HepG2 (cell line): Measurements from ENCODE around the gene AQP7. TPM values are rescaled to one million over a fixed set of nuclear protein-coding genes. Genes with fewer than 3 reads are reported as not detected.

Experiments used
- ATAC-seq: fragments of 200-7000 bp; cut with Tn5 transposase; 3 replicates; pipeline ENCODE4 v1.9.1; 2020; ENCODE audit warnings: mild to moderate bottlenecking, moderate library complexity
- BruUV-seq: library from RNA; stranded (reverse); fragments of 400-500 nt; replicated peaks from 2 replicates; lab custom pipeline; 2021; lab: Mats Ljungman, UMichigan
- CTCF ChIA-PET: fragments of 300-600 bp; formaldehyde crosslinking; extraction: SDS; loops from one replicate; lab custom pipeline; 2021; ENCODE audit warnings: low total read pairs, inconsistent platforms, low intra/inter-chr PET ratio; lab: Yijun Ruan, JAX
- POLR2A ChIA-PET: fragments of 350-600 bp; sonication (Branson Sonifier 250); formaldehyde crosslinking; loops from one replicate; lab custom pipeline; 2020; ENCODE audit warnings: antibody characterized with exemption, inconsistent platforms; lab: Yijun Ruan, JAX
- DNase-seq: peaks from one replicate; pipeline ENCODE4 v3.0.0-alpha.2; 2015; ENCODE audit warnings: low spot score
- FAIRE-seq: peaks from 3 replicates; lab custom pipeline; 2011; peaks lifted over from hg19 to GRCh38; lab: Jason Lieb, UNC
- H2AFZ ChIP-seq: one replicate; pipeline ENCODE4 v1.6.1; 2011; ENCODE audit warnings: low read length, inconsistent platforms
- H3K27ac ChIP-seq: fragments of 300-600 bp; 3 replicates; pipeline ENCODE4 v1.8.0; 2011; ENCODE audit warnings: mixed run types, mild to moderate bottlenecking, mixed read lengths, low read length, inconsistent platforms; ENCODE audit not compliant: insufficient read depth; ENCODE audit errors: extremely low read length
- H3K27me3 ChIP-seq, 2 experiments: fragments of 200-600 bp in 1 of 2; 2 replicates in 1 of 2; 3 replicates in 1 of 2; pipeline versions ENCODE4 v1.6.0 to v1.8.0; 2011; ENCODE audit warnings: low read length in 2 of 2, mild to moderate bottlenecking in 2 of 2, moderate library complexity in 2 of 2, inconsistent platforms in 1 of 2; ENCODE audit not compliant: insufficient read depth in 2 of 2, control insufficient read depth in 1 of 2
- H3K36me3 ChIP-seq, 2 experiments: fragments of 200-600 bp in 1 of 2; replicated peaks in 1 of 2; 2 replicates in 1 of 2; 3 replicates in 1 of 2; pipeline versions ENCODE4 v1.5.1 to v1.8.0; 2011; ENCODE audit warnings: low read length in 2 of 2, inconsistent platforms in 1 of 2; ENCODE audit not compliant: insufficient read depth in 2 of 2, control insufficient read depth in 1 of 2
- H3K4me1 ChIP-seq: 2 replicates; pipeline ENCODE4 v1.5.1; 2012; ENCODE audit warnings: low read length, inconsistent platforms; ENCODE audit not compliant: insufficient read depth
- H3K4me2 ChIP-seq: 2 replicates; pipeline ENCODE4 v1.6.0; 2011; ENCODE audit warnings: low read depth, low read length, inconsistent platforms
- H3K4me3 ChIP-seq, 3 experiments: fragments of 200-600 bp in 1 of 3; sonication (generic), shearing (Covaris generic) in 1 of 3; replicated peaks in 1 of 3; 2 replicates each; pipeline ENCODE4 v1.5.1; 2011 to 2016; ENCODE audit warnings: low read length in 3 of 3, inconsistent platforms in 2 of 3, low read depth in 2 of 3, mild to moderate bottlenecking in 2 of 3, control low read depth in 1 of 3, mixed read lengths in 1 of 3; ENCODE audit not compliant: insufficient read depth in 1 of 3
- H3K79me2 ChIP-seq: one replicate; pipeline ENCODE4 v1.6.1; 2011; ENCODE audit warnings: low read length, inconsistent platforms; ENCODE audit not compliant: insufficient read depth
- H3K9ac ChIP-seq: 2 replicates; pipeline ENCODE4 v1.6.0; 2011; ENCODE audit warnings: mild to moderate bottlenecking, low read depth, low read length, inconsistent platforms; ENCODE audit not compliant: insufficient read depth
- H3K9me3 ChIP-seq: 2 replicates; pipeline ENCODE4 v1.5.1; 2012; ENCODE audit warnings: mild to moderate bottlenecking, low read length
- H4K20me1 ChIP-seq: 2 replicates; pipeline ENCODE4 v1.6.0; 2011; ENCODE audit warnings: inconsistent platforms, mild to moderate bottlenecking, low read length, moderate library complexity; ENCODE audit not compliant: insufficient read depth
- CEBPB ChIP-seq: IDR thresholded peaks from 2 replicates; pipeline ENCODE4 v1.6.1; 2011; ENCODE audit warnings: low read depth, low read length, improper control_type of control experiment, borderline replicate concordance
- CEBPG ChIP-seq: IDR thresholded peaks from 2 replicates; pipeline ENCODE4 v1.6.1; 2016
- MED13 ChIP-seq: sonication (generic); formaldehyde crosslinking; IDR thresholded peaks from 2 replicates; pipeline ENCODE4 v1.5.0; 2020; ENCODE audit warnings: missing genetic modification reagents
- ZNF382 ChIP-seq: sonication (generic); formaldehyde crosslinking; IDR thresholded peaks from 2 replicates; pipeline ENCODE4 v1.5.0; 2020; ENCODE audit warnings: missing genetic modification reagents, mild to moderate bottlenecking, borderline replicate concordance
- ZNF577 ChIP-seq: sonication (generic); formaldehyde crosslinking; IDR thresholded peaks from 2 replicates; pipeline ENCODE4 v1.4.0; 2020; ENCODE audit warnings: mild to moderate bottlenecking, low read depth, missing genetic modification reagents, borderline replicate concordance
- ZNF629 ChIP-seq: sonication (generic); formaldehyde crosslinking; conservative IDR thresholded peaks from 2 replicates; pipeline ENCODE4 v1.5.0; 2020; ENCODE audit warnings: missing genetic modification reagents
- WGBS: methylation state at CpG from one replicate; pipeline ENCODE4 v1.1.6; 2017; ENCODE audit warnings: low lambda C conversion rate; 5-methylcytosine and 5-hydroxymethylcytosine counted together
- in situ Hi-C: cut with HindIII; loops from 2 replicates; pipeline ENCODE4 v1.10.0; 2017; ENCODE audit warnings: low pct_unique_long_range_greater_than_20kb; ENCODE audit not compliant: extremely low pct_ligation_motif_present
- intact Hi-C: fragments of 100-400 bp; cut with micrococcal nuclease; formaldehyde crosslinking; loops from one replicate; pipeline ENCODE4 v1.10.0; 2022; ENCODE audit not compliant: unreplicated experiment
- polyA plus RNA-seq, 8 experiments: library from polyadenylated mRNA; depleted of rRNA in 3 of 8; stranded (reverse) in 7 of 8; unstranded in 1 of 8; fragments of >200 nt; fragmentation: Illumina TruSeq in 4 of 8; extraction: Trizol in 4 of 8; gene quantifications; 2 replicates each; pipeline versions ENCODE4 v1.2.1 to v1.2.3, GENCODE V29; 2011 to 2016; ENCODE audit warnings: low read depth in 4 of 8, missing spikeins in 1 of 8, mixed read lengths in 1 of 8; ENCODE audit not compliant: insufficient read depth in 1 of 8
- total RNA-seq, 5 experiments: library from RNA; depleted of rRNA; stranded (reverse); fragments of >200 nt; fragmentation: Illumina TruSeq; extraction: Trizol; gene quantifications; 2 replicates each; pipeline ENCODE4 v1.2.3, GENCODE V29; 2016; ENCODE audit warnings: low read depth in 1 of 5

Gene AQP7
- total and polyA plus RNA-seq, 2 of the 13 experiments (the other 11 are each of a cell fraction or from before 2014, with no cell fraction given): 1.9 to 2.1 TPM

DNA sequence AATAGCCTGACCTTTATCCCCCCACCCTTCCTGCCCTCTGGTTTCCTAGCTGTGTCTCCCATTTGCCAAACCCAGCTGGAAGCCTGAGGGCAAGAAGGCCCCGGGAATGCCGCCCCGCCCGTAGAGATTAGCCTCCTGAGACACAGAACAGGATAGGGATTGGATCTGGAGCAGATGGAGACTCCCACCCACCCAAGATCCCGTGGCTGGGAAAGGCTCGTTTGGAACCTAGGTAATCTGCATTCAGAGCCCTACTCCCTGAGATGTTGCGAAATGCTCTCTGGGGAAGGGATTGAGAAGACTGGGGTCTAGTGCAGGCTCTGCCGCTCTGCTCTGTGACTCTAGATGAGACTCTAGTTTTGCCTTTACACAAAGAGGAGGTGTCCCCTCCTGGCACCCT lies 34.1 kb upstream of the AQP7 start:
- no peak for DNase-seq
- Histone ChIP-seq H3K9ac (no peak overlapping the region), H3K9me3 (no peaks in the 10 kb centered on the region), H3K79me2 (no peaks in the 10 kb centered on the region), H3K36me3 (no peaks in the 10 kb centered on the region)
- WGBS: 33% methylated on average over 5 of the region's 8 CpGs
- CTCF ChIA-PET: no interaction called here
- no TSS peak for BruUV-seq
- in situ Hi-C loops: no loop called here
- FAIRE-seq: no peak
- TF ChIP-seq CEBPB (peak; percentile 85), MED13 (CRISPR knock-in tag) (no peak), CEBPG (CRISPR knock-in tag) (peak; percentile 68; the same call in 1 of the 2 replicates)
- TF ChIP-seq, all 625 proteins: peak for 2
- no peak for ATAC-seq
- Histone ChIP-seq H3K4me3 (no peak overlapping the region), H3K4me2 (no peak overlapping the region), H3K27me3 (peaks cover 5 to 34% of the 10 kb centered on the region in 2 experiments; a peak in 3 of 5 replicates), H4K20me1 (no peaks in the 10 kb centered on the region), H2AFZ (no peak overlapping the region), H3K27ac (no peak overlapping the region), H3K4me1 (peaks cover 17% of the 10 kb centered on the region)
- POLR2A ChIA-PET: no interaction called here
- intact Hi-C loops: no loop called here

DNA sequence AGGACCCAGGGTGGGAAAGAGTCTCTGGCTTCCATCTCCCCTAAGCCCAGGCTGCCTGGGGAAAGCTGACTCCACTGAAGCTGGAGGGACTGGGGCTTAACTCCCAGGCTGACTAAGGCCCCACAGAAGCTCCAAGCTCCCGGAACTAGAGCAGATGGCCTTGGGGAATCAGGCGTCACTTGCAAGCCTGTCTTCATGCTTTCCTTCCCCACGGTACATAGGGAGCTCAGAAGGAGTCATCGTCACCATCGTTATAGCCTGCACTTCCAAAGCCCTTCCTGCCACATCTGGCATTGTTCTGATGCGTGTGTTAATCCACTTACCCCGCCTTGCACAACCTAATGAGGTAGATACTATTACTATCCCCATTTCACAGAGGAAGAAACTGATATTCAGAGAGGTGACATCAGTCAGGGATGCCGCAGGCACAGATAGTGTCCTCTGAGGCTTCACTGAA lies 33.5 kb upstream of the AQP7 start:
- ATAC-seq (no peak), FAIRE-seq (no peak), DNase-seq (no peak)
- H3K4me3 ChIP-seq: no peak overlapping the region
- TF ChIP-seq ZNF382 (CRISPR knock-in tag): no peak
- 0 out of 2 replicates have a peak, but pooled peaks have one; percentile 23 for TF ChIP-seq ZNF629
- no peak for TF ChIP-seq ZNF577 (CRISPR knock-in tag)
- no peaks in the 10 kb centered on the region for H3K79me2 ChIP-seq
- H3K36me3 ChIP-seq: no peaks in the 10 kb centered on the region
- intact Hi-C loops (no loop called here), in situ Hi-C loops (no loop called here)
- no peak overlapping the region for H2AFZ ChIP-seq
- peaks cover 5 to 34% of the 10 kb centered on the region in 2 experiments; a peak in 3 of 5 replicates for H3K27me3 ChIP-seq
- H3K27ac ChIP-seq: no peak overlapping the region
- H3K4me1 ChIP-seq: peaks cover 17% of the 10 kb centered on the region
- ChIA-PET CTCF (no interaction called here), POLR2A (interaction anchor here (0.7 kb wide), 1 partner anchor 11 kb away, joined by 4 read pairs; the partner anchor contains the start of gene AQP3)
- H3K4me2 ChIP-seq: no peak overlapping the region
- no peak overlapping the region for H3K9ac ChIP-seq
- no peaks in the 10 kb centered on the region for H3K9me3 ChIP-seq
- 27% methylated on average over 8 of the region's 8 CpGs for WGBS
- H4K20me1 ChIP-seq: no peaks in the 10 kb centered on the region
- BruUV-seq: no TSS peak
